ENCODE results near the gene FNBP1.

Gene FNBP1

DNA sequence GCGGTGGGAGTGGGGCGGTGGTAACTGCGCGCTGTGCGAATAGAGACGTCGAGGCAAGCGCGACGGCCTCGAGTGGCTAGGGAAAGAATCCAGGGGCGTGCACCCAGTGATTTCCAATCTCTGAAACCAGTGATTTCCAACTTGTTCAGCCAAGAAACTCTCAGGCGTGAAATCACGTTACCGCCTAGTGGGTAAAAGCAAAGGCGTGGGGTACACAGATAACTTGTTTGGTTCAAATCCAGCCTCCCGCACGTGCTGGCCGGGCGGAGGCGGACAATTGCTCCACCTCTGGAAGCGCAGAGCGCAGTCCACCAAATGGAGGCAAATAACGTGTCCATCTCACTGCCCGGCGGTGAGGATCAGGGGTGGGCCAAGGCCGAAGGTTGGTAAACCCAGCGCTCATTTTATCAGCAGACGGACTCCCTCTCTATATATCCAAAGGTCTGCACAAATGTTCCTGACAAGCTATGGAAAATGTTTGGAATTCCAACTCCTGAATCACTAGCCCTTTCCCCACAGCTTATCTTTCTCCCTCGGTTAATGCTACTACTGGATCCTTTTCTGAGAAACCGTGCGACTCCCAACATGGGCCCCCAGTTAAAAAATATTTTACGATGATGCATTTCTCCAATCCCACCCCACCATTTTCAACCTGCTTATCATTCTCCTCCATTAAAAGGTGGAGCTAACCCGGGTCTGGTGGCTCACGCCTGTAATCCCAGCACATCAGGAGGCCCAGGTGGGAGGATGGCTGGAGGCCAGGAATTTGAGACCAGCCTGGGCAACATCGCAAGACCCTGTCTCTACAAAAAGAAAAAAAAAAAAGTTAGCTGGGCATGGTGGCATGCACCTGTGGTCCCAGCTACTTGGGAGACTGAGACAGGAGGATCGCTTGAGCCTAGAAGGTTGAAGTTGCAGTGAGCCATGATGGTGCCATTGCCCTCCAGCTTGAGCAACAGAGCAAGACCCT, 950 bp upstream of the FNBP1 start:
- Histone ChIP-seq H3K79me2 (ENCODE audit: insufficient read depth, low read length) (peaks cover 46% of the 10 kb centered on the region), H2AFZ (ENCODE audit: low read length) (no peak overlapping the region), H3K9me3 (ENCODE audit: insufficient read depth, low read depth, low read length) (no peaks in the 10 kb centered on the region), H3K9ac (ENCODE audit: low read depth, low read length, poor library complexity, severe bottlenecking) (peak overlapping the region; percentile 86), H3F3A (ENCODE audit: low read depth) (peaks cover 12% of the 10 kb centered on the region), H3K27me3 (ENCODE audit: insufficient read depth, low read length, poor library complexity, severe bottlenecking) (no peaks in the 10 kb centered on the region), H3K36me3 (ENCODE audit: insufficient read depth, low read length) (no peaks in the 10 kb centered on the region), H3K9me2 (replicated peaks; ENCODE audit: low read depth, low read length) (no peaks in the 10 kb centered on the region), H3K4me3 (ENCODE audit: low read length, poor library complexity, severe bottlenecking) (peak overlapping the region; percentile 70), H3K4me1 (ENCODE audit: insufficient read depth, low read length, poor library complexity, severe bottlenecking) (peaks cover 32% of the 10 kb centered on the region), H3K4me2 (ENCODE audit: low read depth, low read length, poor library complexity, severe bottlenecking) (peak overlapping the region; percentile 77), H4K20me1 (ENCODE audit: insufficient read depth, low read length, poor library complexity, severe bottlenecking) (peaks cover 25% of the 10 kb centered on the region)
- TF ChIP-seq EZH2phosphoT487 (IDR thresholded peaks at IDR 0.05; ENCODE audit: borderline replicate concordance) = no peak

GRCh38 chr9:130042406-130042884, 544 bp downstream of the FNBP1 start:
- peaks cover 61% of the 10 kb centered on the region for H3K79me2 ChIP-seq (ENCODE audit: insufficient read depth, low read length)
- no peak overlapping the region for H2AFZ ChIP-seq (ENCODE audit: low read length)

DNA sequence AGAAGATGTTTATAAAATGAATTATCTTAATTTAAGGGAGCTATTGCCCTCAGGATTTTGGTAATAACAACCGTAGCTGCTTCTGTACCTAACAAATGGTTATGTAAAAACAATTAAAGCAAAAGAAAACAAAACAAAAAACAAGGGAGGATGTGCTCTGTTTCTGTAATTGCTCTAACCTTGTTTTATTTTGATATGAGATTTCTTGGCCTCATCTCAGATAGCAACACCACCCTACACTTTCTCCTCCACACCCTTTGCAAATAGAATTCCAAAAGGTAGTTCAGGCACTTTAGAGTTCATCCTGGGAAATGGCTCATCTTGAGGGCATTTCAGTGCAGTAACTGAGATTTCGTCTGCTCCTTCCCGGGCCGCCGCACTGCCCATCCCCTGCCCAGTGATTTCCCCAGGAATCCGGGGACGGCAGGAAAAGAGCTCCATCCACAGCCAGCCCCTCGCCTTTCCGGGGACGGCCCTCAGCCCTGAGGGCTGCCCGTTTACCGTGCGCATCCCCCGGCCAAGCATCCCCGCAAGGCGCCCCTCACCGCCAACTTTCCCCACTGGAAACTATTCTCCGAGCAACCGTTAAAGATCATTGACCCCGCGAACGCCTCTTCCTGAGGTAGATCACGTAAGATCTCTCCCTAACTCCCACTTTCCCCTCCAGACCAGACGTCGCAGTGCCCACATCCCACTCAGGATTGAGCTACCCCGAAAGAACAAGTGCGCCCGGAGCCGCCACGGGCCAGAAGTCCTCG, 1.2 kb downstream of the FNBP1 start:
- Histone ChIP-seq H3K36me3 (ENCODE audit: insufficient read depth, low read length) (no peaks in the 10 kb centered on the region), H4K20me1 (ENCODE audit: insufficient read depth, low read length, poor library complexity, severe bottlenecking) (peaks cover 41% of the 10 kb centered on the region), H3K9me3 (ENCODE audit: insufficient read depth, low read depth, low read length) (no peaks in the 10 kb centered on the region), H3K9me2 (replicated peaks; ENCODE audit: low read depth, low read length) (no peaks in the 10 kb centered on the region), H3K4me3 (ENCODE audit: low read length, poor library complexity, severe bottlenecking) (peak overlapping the region; percentile 77), H3K4me1 (ENCODE audit: insufficient read depth, low read length, poor library complexity, severe bottlenecking) (peaks cover 37% of the 10 kb centered on the region), H3F3A (ENCODE audit: low read depth) (peaks cover 12% of the 10 kb centered on the region), H3K4me2 (ENCODE audit: low read depth, low read length, poor library complexity, severe bottlenecking) (peak overlapping the region; percentile 83), H3K79me2 (ENCODE audit: insufficient read depth, low read length) (peaks cover 67% of the 10 kb centered on the region), H3K9ac (ENCODE audit: low read depth, low read length, poor library complexity, severe bottlenecking) (peak overlapping the region; percentile 95), H2AFZ (ENCODE audit: low read length) (no peak overlapping the region), H3K27me3 (ENCODE audit: insufficient read depth, low read length, poor library complexity, severe bottlenecking) (no peaks in the 10 kb centered on the region)
- TF ChIP-seq EZH2phosphoT487 (IDR thresholded peaks at IDR 0.05; ENCODE audit: borderline replicate concordance) = no peak
- TF ChIP-seq, protein P1, sequence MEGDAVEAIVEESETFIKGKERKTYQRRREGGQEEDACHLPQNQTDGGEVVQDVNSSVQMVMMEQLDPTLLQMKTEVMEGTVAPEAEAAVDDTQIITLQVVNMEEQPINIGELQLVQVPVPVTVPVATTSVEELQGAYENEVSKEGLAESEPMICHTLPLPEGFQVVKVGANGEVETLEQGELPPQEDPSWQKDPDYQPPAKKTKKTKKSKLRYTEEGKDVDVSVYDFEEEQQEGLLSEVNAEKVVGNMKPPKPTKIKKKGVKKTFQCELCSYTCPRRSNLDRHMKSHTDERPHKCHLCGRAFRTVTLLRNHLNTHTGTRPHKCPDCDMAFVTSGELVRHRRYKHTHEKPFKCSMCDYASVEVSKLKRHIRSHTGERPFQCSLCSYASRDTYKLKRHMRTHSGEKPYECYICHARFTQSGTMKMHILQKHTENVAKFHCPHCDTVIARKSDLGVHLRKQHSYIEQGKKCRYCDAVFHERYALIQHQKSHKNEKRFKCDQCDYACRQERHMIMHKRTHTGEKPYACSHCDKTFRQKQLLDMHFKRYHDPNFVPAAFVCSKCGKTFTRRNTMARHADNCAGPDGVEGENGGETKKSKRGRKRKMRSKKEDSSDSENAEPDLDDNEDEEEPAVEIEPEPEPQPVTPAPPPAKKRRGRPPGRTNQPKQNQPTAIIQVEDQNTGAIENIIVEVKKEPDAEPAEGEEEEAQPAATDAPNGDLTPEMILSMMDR (conservative IDR thresholded peaks at IDR 0.05; ENCODE audit: low read length) = no peak

More at GRCh38 chr9:130042406-130042884, 544 bp downstream of the FNBP1 start:
- Histone ChIP-seq H3K4me3 (ENCODE audit: low read length, poor library complexity, severe bottlenecking) (peak overlapping the region; percentile 77), H3F3A (ENCODE audit: low read depth) (peaks cover 12% of the 10 kb centered on the region), H3K36me3 (ENCODE audit: insufficient read depth, low read length) (no peaks in the 10 kb centered on the region), H3K27me3 (ENCODE audit: insufficient read depth, low read length, poor library complexity, severe bottlenecking) (no peaks in the 10 kb centered on the region), H4K20me1 (ENCODE audit: insufficient read depth, low read length, poor library complexity, severe bottlenecking) (peaks cover 35% of the 10 kb centered on the region), H3K4me2 (ENCODE audit: low read depth, low read length, poor library complexity, severe bottlenecking) (peak overlapping the region; percentile 83), H3K9me2 (replicated peaks; ENCODE audit: low read depth, low read length) (no peaks in the 10 kb centered on the region), H3K9ac (ENCODE audit: low read depth, low read length, poor library complexity, severe bottlenecking) (peak overlapping the region; percentile 95), H3K4me1 (ENCODE audit: insufficient read depth, low read length, poor library complexity, severe bottlenecking) (peaks cover 37% of the 10 kb centered on the region), H3K9me3 (ENCODE audit: insufficient read depth, low read depth, low read length) (no peaks in the 10 kb centered on the region)
- no peak for TF ChIP-seq EZH2phosphoT487 (IDR thresholded peaks at IDR 0.05; ENCODE audit: borderline replicate concordance)
- TF ChIP-seq, protein P1 (conservative IDR thresholded peaks at IDR 0.05; ENCODE audit: low read length) = no peak

Measured in Loucy (cell line).